HepG2 (cell line): ENCODE results near the gene BPIFB6. TPM values are rescaled to one million over a fixed set of nuclear protein-coding genes. Genes with fewer than 3 reads are reported as not detected.
A peak's percentile ranks its signal among the peaks of the same experiment; 100 is the strongest.

Experiments used
- DMAP1 ChIP-seq: IDR thresholded peaks from 2 replicates; pipeline ENCODE4 v1.6.1; 2016
- KAT2B ChIP-seq: fragments of 150-350 bp; IDR thresholded peaks from 2 replicates; pipeline ENCODE4 v1.6.1; 2014; ENCODE audit warnings: low read depth, low read length, borderline replicate concordance
- MAFF ChIP-seq: IDR thresholded peaks from 2 replicates; pipeline ENCODE4 v1.6.1; 2011; ENCODE audit warnings: low read depth, low read length, improper control_type of control experiment
- MEIS1 ChIP-seq: sonication (generic); formaldehyde crosslinking; IDR thresholded peaks from 2 replicates; pipeline ENCODE4 v1.9.0; 2021; ENCODE audit warnings: mild to moderate bottlenecking, missing genetic modification reagents, moderate library complexity, borderline replicate concordance
- POGZ ChIP-seq: sonication (generic); formaldehyde crosslinking; IDR thresholded peaks from 2 replicates; pipeline ENCODE4 v1.4.0; 2020; ENCODE audit warnings: mild to moderate bottlenecking, missing genetic modification reagents
- TCF7 ChIP-seq: sonication (generic); IDR thresholded peaks from 2 replicates; pipeline ENCODE4 v1.6.1; 2016; ENCODE audit warnings: antibody characterized with exemption, low read depth
- ZNF232 ChIP-seq: sonication (generic); formaldehyde crosslinking; IDR thresholded peaks from 2 replicates; pipeline ENCODE4 v1.4.0; 2020; ENCODE audit warnings: missing genetic modification reagents, borderline replicate concordance
- ZNF3 ChIP-seq: IDR thresholded peaks from 2 replicates; pipeline ENCODE4 v1.7.0; 2017; ENCODE audit warnings: inconsistent platforms
- ZNF737 ChIP-seq: sonication (generic); formaldehyde crosslinking; IDR thresholded peaks from 2 replicates; pipeline ENCODE4 v1.5.0; 2020; ENCODE audit warnings: missing genetic modification reagents, mild to moderate bottlenecking, borderline replicate concordance
- polyA plus RNA-seq, 8 experiments: library from polyadenylated mRNA; depleted of rRNA in 3 of 8; stranded (reverse) in 7 of 8; unstranded in 1 of 8; fragments of >200 nt; fragmentation: Illumina TruSeq in 4 of 8; extraction: Trizol in 4 of 8; gene quantifications; 2 replicates each; pipeline versions ENCODE4 v1.2.1 to v1.2.3, GENCODE V29; 2011 to 2016; ENCODE audit warnings: low read depth in 4 of 8, missing spikeins in 1 of 8, mixed read lengths in 1 of 8; ENCODE audit not compliant: insufficient read depth in 1 of 8
- total RNA-seq, 5 experiments: library from RNA; depleted of rRNA; stranded (reverse); fragments of >200 nt; fragmentation: Illumina TruSeq; extraction: Trizol; gene quantifications; 2 replicates each; pipeline ENCODE4 v1.2.3, GENCODE V29; 2016; ENCODE audit warnings: low read depth in 1 of 5
- TF ChIP-seq, protein P1 (sequence below), 2 experiments: fragments of 450-650 bp in 1 of 2; sonication (generic) in 1 of 2; formaldehyde crosslinking in 1 of 2; IDR thresholded peaks; 2 replicates each; pipeline versions ENCODE4 v1.6.1 to v1.8.0; 2016 to 2022; ENCODE audit warnings: antibody characterized with exemption in 1 of 2, mild to moderate bottlenecking in 1 of 2, missing genetic modification reagents in 1 of 2
- TF ChIP-seq, protein P2 (sequence below): sonication (generic); formaldehyde crosslinking; IDR thresholded peaks from 2 replicates; pipeline ENCODE4 v1.8.1; 2023; ENCODE audit warnings: mild to moderate bottlenecking, moderate library complexity, missing genetic modification reagents
- TF ChIP-seq, protein P3 (sequence below): sonication (generic); formaldehyde crosslinking; IDR thresholded peaks from 2 replicates; pipeline ENCODE4 v1.5.1; 2020; ENCODE audit warnings: mild to moderate bottlenecking, missing genetic modification reagents, borderline replicate concordance

Gene BPIFB6
- total and polyA plus RNA-seq, 2 of the 13 experiments (the other 11 are each of a cell fraction or from before 2014, with no cell fraction given): 0.13 to 1.7 TPM

DNA sequence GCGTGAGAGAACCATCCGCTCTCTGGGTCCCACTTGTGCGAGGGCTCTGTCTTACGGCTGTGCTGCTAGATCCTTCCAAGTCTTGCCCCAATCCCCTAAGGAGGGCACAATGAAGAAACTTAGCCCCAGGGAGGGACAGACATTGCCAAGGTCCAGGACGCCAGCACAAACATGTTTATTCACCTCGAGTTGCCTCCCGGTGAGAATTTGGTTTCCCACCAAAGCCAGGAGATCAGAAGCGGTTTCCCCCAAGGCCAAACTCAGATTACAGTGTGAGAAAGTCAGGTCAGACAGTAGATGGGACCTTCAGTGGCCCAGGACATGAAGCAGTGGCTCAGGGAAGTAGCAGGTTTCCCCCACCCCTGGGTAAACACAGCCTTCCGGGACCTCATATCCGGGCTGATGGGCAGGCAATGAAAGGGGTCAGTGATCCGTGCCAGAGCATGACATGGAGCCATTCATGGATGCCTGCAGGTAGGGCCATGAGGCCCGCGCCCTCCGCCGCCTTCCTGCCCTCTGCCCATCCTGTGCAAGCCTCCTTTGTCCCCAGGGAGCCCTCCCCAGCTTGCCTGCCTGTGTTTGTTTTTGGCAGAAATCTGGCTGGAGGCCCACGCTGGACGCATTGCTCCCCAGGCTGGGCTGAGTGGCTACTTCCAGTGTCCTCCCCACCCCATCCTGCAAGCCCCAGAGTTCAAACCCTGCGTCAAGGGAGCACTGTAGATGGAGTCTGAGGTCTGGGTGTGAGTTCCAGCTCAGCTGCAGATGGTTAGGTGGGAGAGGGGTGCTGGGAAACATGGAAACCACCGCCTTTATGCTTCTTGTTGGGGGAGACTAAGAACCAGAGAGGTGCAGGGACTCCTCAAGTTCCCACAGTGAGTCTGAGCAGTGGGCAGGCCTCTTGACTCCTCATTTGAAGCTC, 22.0 kb upstream of the BPIFB6 start (continued):
- TF ChIP-seq, protein P1, sequence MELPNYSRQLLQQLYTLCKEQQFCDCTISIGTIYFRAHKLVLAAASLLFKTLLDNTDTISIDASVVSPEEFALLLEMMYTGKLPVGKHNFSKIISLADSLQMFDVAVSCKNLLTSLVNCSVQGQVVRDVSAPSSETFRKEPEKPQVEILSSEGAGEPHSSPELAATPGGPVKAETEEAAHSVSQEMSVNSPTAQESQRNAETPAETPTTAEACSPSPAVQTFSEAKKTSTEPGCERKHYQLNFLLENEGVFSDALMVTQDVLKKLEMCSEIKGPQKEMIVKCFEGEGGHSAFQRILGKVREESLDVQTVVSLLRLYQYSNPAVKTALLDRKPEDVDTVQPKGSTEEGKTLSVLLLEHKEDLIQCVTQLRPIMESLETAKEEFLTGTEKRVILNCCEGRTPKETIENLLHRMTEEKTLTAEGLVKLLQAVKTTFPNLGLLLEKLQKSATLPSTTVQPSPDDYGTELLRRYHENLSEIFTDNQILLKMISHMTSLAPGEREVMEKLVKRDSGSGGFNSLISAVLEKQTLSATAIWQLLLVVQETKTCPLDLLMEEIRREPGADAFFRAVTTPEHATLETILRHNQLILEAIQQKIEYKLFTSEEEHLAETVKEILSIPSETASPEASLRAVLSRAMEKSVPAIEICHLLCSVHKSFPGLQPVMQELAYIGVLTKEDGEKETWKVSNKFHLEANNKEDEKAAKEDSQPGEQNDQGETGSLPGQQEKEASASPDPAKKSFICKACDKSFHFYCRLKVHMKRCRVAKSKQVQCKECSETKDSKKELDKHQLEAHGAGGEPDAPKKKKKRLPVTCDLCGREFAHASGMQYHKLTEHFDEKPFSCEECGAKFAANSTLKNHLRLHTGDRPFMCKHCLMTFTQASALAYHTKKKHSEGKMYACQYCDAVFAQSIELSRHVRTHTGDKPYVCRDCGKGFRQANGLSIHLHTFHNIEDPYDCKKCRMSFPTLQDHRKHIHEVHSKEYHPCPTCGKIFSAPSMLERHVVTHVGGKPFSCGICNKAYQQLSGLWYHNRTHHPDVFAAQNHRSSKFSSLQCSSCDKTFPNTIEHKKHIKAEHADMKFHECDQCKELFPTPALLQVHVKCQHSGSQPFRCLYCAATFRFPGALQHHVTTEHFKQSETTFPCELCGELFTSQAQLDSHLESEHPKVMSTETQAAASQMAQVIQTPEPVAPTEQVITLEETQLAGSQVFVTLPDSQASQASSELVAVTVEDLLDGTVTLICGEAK (IDR thresholded peaks at IDR 0.05): no peak
- TF ChIP-seq, protein P1 (CRISPR knock-in tag; IDR thresholded peaks at IDR 0.05): peak; percentile 75; the same call in 1 of the 2 replicates
- TF ChIP-seq, protein P2, sequence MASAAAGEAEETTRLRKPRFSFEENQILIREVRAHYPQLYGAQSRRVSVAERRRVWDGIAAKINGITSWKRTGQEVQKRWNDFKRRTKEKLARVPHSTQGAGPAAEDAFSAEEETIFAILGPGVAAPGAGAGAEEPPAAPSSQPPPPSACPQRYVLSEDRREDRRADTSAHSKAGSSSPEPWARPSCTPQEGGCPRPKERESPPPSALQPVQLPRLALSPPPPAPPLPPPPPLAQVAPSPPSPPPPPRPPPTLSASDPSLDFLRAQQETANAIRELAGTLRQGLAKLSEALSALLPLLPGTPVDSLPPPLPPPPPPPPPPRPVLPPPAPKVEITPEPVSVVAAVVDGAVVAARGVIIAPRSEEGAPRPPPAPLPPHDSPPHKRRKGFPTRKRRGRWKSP (CRISPR knock-in tag): peak; percentile 92
- TF ChIP-seq ZNF232 (no peak; the same call in 1 of the 2 replicates), POGZ (peak; percentile 66), KAT2B (no peak), MAFF (no peak), TCF7 (peak; percentile 84), DMAP1 (CRISPR knock-in tag) (peak; percentile 87), ZNF3 (CRISPR knock-in tag) (no peak; the same call in 1 of the 2 replicates), MEIS1 (peak; percentile 100), ZNF737 (CRISPR knock-in tag) (peak; percentile 73; the same call in 1 of the 2 replicates)
- TF ChIP-seq, protein P3, sequence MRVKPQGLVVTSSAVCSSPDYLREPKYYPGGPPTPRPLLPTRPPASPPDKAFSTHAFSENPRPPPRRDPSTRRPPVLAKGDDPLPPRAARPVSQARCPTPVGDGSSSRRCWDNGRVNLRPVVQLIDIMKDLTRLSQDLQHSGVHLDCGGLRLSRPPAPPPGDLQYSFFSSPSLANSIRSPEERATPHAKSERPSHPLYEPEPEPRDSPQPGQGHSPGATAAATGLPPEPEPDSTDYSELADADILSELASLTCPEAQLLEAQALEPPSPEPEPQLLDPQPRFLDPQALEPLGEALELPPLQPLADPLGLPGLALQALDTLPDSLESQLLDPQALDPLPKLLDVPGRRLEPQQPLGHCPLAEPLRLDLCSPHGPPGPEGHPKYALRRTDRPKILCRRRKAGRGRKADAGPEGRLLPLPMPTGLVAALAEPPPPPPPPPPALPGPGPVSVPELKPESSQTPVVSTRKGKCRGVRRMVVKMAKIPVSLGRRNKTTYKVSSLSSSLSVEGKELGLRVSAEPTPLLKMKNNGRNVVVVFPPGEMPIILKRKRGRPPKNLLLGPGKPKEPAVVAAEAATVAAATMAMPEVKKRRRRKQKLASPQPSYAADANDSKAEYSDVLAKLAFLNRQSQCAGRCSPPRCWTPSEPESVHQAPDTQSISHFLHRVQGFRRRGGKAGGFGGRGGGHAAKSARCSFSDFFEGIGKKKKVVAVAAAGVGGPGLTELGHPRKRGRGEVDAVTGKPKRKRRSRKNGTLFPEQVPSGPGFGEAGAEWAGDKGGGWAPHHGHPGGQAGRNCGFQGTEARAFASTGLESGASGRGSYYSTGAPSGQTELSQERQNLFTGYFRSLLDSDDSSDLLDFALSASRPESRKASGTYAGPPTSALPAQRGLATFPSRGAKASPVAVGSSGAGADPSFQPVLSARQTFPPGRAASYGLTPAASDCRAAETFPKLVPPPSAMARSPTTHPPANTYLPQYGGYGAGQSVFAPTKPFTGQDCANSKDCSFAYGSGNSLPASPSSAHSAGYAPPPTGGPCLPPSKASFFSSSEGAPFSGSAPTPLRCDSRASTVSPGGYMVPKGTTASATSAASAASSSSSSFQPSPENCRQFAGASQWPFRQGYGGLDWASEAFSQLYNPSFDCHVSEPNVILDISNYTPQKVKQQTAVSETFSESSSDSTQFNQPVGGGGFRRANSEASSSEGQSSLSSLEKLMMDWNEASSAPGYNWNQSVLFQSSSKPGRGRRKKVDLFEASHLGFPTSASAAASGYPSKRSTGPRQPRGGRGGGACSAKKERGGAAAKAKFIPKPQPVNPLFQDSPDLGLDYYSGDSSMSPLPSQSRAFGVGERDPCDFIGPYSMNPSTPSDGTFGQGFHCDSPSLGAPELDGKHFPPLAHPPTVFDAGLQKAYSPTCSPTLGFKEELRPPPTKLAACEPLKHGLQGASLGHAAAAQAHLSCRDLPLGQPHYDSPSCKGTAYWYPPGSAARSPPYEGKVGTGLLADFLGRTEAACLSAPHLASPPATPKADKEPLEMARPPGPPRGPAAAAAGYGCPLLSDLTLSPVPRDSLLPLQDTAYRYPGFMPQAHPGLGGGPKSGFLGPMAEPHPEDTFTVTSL (CRISPR knock-in tag): peak; percentile 94
